ENCODE data around the gene CRLF1. TPM values are rescaled to one million over a fixed set of nuclear protein-coding genes. Genes with fewer than 3 reads are reported as not detected.

CRLF1 gene
- total RNA-seq: 17.0 and 18.7 TPM in 2 replicates
- long read RNA-seq, partial matches to known transcripts: 0 of 4 reads
- long read RNA-seq, other reads (novel, unspliced or antisense): 4 of 4 reads

DNA sequence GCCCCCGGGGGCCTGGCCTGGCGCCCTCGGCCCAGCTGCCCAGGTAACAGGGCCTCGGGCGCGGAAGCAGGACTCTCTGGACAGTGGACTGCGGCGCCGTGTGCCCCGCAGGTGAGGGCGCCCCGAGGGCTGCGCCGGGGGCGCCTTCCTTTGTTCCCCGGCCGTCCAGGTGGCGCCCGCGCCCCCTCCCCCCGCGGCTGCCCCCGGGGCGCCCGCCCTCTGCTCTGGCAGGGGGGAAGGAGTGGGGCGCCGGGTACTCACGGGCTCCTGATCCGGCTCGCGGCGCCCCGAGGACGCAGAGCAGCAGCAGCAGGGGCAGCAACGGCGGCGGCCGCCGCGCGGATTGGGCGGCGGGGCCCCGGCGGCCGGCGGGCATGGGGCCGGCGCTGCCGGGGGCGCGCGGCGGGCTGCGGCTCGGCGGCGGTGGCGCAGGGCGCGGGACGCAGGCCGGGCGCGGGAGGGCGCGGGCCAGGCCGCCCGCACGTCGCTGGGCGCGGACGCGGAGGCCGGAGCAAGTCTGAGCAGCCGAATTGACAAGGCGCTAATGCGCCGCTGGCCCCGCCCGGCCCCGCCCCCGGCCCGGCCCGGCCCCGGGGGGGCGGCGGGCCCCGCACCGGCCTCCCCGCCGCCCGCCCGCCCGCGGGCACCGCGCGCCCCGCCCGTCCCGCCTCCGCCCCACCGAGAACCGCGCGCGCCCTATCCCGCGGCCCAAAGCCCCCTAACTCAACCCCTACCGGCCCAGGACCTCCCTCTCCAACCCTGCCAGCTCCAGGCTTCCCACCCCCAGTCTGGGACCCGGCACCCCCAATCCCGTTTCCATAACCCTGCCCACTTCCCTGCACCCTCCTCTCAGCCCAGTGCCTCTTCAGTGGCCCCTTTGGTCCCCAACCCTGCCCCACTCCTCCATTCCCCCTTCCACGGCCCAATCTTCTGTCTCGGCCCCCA, at the start of gene CRLF1:
Gene CRLF1 (minus strand): TSS at position 519 of the 945 bp plus-strand sequence. CDS start 143 bp downstream, at position 376.
- TF ChIP-seq, protein P1, sequence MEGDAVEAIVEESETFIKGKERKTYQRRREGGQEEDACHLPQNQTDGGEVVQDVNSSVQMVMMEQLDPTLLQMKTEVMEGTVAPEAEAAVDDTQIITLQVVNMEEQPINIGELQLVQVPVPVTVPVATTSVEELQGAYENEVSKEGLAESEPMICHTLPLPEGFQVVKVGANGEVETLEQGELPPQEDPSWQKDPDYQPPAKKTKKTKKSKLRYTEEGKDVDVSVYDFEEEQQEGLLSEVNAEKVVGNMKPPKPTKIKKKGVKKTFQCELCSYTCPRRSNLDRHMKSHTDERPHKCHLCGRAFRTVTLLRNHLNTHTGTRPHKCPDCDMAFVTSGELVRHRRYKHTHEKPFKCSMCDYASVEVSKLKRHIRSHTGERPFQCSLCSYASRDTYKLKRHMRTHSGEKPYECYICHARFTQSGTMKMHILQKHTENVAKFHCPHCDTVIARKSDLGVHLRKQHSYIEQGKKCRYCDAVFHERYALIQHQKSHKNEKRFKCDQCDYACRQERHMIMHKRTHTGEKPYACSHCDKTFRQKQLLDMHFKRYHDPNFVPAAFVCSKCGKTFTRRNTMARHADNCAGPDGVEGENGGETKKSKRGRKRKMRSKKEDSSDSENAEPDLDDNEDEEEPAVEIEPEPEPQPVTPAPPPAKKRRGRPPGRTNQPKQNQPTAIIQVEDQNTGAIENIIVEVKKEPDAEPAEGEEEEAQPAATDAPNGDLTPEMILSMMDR (IDR thresholded peaks at IDR 0.05): no peak
- H3K4me3 Mint-ChIP-seq (ENCODE audit: unreplicated experiment): peak within 1 kb of the TSS; percentile 63
- peaks cover 4% of the 10 kb centered on the region for H3K36me3 Mint-ChIP-seq (ENCODE audit: unreplicated experiment)
- no peaks in the 10 kb centered on the region for H3K9me3 Mint-ChIP-seq (ENCODE audit: unreplicated experiment)
- peaks cover 30% of the 10 kb centered on the region for H3K4me1 Mint-ChIP-seq (ENCODE audit: unreplicated experiment)
- H3K27me3 Mint-ChIP-seq (ENCODE audit: unreplicated experiment): peaks cover 36% of the 10 kb centered on the region
- DNase-seq (ENCODE audit: extremely low spot score, unreplicated experiment): no peak
- no peak within 1 kb of the TSS for H3K27ac Mint-ChIP-seq (ENCODE audit: unreplicated experiment)

- Mint-ChIP-seq H3K4me3 (ENCODE audit: unreplicated experiment) (no peak overlapping the region), H3K4me1 (ENCODE audit: unreplicated experiment) (peaks cover 59% of the 10 kb centered on the region), H3K27me3 (ENCODE audit: unreplicated experiment) (no peaks in the 10 kb centered on the region), H3K9me3 (ENCODE audit: unreplicated experiment) (no peaks in the 10 kb centered on the region), H3K36me3 (ENCODE audit: unreplicated experiment) (no peaks in the 10 kb centered on the region), H3K27ac (ENCODE audit: unreplicated experiment) (no peak overlapping the region)
- no peak for DNase-seq (ENCODE audit: extremely low spot score, unreplicated experiment)
- TF ChIP-seq, protein P1 (IDR thresholded peaks at IDR 0.05): no peak
These were observed 48.7 kb upstream of the CRLF1 start for GRCh38 chr19:18655173-18655844.

DNA sequence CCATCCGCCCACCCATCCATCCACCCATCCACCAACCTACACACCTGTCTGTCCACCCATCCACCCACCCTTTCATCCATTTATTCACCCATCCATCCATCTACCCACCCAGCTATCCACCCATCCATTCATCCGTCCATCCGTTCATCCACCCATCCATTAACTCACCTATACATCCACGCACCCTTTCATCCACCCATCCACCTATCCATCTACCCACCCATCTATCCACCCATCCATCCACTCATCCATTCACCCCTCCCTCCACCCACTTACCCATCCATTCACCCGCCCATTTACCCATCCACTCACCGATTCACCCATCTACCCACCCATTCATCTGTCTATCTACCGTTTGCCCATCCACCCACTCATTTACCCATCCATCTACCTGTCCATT, 47.9 kb upstream of the CRLF1 start:
- Mint-ChIP-seq H3K36me3 (ENCODE audit: unreplicated experiment) (no peaks in the 10 kb centered on the region), H3K9me3 (ENCODE audit: unreplicated experiment) (no peaks in the 10 kb centered on the region), H3K27ac (ENCODE audit: unreplicated experiment) (no peak overlapping the region), H3K4me3 (ENCODE audit: unreplicated experiment) (no peak overlapping the region), H3K4me1 (ENCODE audit: unreplicated experiment) (peaks cover 60% of the 10 kb centered on the region), H3K27me3 (ENCODE audit: unreplicated experiment) (no peaks in the 10 kb centered on the region)
- TF ChIP-seq, protein P1 (IDR thresholded peaks at IDR 0.05): no peak
- DNase-seq (ENCODE audit: extremely low spot score, unreplicated experiment): no peak

GRCh38 chr19:18653853-18654252, 47.3 kb upstream of the CRLF1 start:
- Mint-ChIP-seq H3K27me3 (ENCODE audit: unreplicated experiment) (no peaks in the 10 kb centered on the region), H3K4me3 (ENCODE audit: unreplicated experiment) (no peak overlapping the region), H3K27ac (ENCODE audit: unreplicated experiment) (no peak overlapping the region), H3K9me3 (ENCODE audit: unreplicated experiment) (no peaks in the 10 kb centered on the region), H3K36me3 (ENCODE audit: unreplicated experiment) (no peaks in the 10 kb centered on the region), H3K4me1 (ENCODE audit: unreplicated experiment) (peaks cover 60% of the 10 kb centered on the region)
- no peak for DNase-seq (ENCODE audit: extremely low spot score, unreplicated experiment)
- TF ChIP-seq, protein P1 (IDR thresholded peaks at IDR 0.05): no peak

GRCh38 chr19:18651733-18652132, 45.1 kb upstream of the CRLF1 start:
- H3K36me3 Mint-ChIP-seq (ENCODE audit: unreplicated experiment): no peaks in the 10 kb centered on the region
- no peak for DNase-seq (ENCODE audit: extremely low spot score, unreplicated experiment)
- H3K4me3 Mint-ChIP-seq (ENCODE audit: unreplicated experiment): no peak overlapping the region
- H3K9me3 Mint-ChIP-seq (ENCODE audit: unreplicated experiment): no peaks in the 10 kb centered on the region
- peaks cover 55% of the 10 kb centered on the region for H3K4me1 Mint-ChIP-seq (ENCODE audit: unreplicated experiment)
- no peaks in the 10 kb centered on the region for H3K27me3 Mint-ChIP-seq (ENCODE audit: unreplicated experiment)
- peak overlapping the region; percentile 98 for H3K27ac Mint-ChIP-seq (ENCODE audit: unreplicated experiment)
- TF ChIP-seq, protein P1 (IDR thresholded peaks at IDR 0.05): no peak

Data from osteocyte (in vitro differentiated cells).